Effector memory CD4-positive, alpha-beta T cell (primary cell): ENCODE data around the gene RTF1.
A peak's percentile ranks its signal among the peaks of the same experiment; 100 is the strongest.
"Not testable (repeated sequence)": the region's sequence is repeated elsewhere in the genome, so short reads cannot be mapped to it uniquely, and the experiment has no call there.

ENCODE experiments used
- DNase-seq, 3 donors: peaks; one replicate each; pipeline ENCODE4 v3.0.0-alpha.2; 2020
- H3K27ac ChIP-seq: 2 replicates; pipeline ENCODE4 v1.7.0; 2013; ENCODE audit warnings: mild to moderate bottlenecking, low read length, moderate library complexity; ENCODE audit not compliant: insufficient read depth, poor library complexity, severe bottlenecking
- H3K27me3 ChIP-seq: replicated peaks from 2 replicates; pipeline ENCODE4 v1.7.0; 2013; ENCODE audit warnings: mild to moderate bottlenecking, low read length; ENCODE audit not compliant: insufficient read depth, control insufficient read depth, poor library complexity, severe bottlenecking
- H3K36me3 ChIP-seq: 2 replicates; pipeline ENCODE4 v1.7.0; 2013; ENCODE audit warnings: mild to moderate bottlenecking, low read length, moderate library complexity; ENCODE audit not compliant: control insufficient read depth, insufficient read depth
- H3K4me1 ChIP-seq: 2 replicates; pipeline ENCODE4 v1.7.0; 2013; ENCODE audit warnings: low read length, mild to moderate bottlenecking; ENCODE audit not compliant: control insufficient read depth, insufficient read depth, poor library complexity, severe bottlenecking
- H3K4me3 ChIP-seq: 2 replicates; pipeline ENCODE4 v1.7.0; 2013; ENCODE audit warnings: low read length, low read depth, mild to moderate bottlenecking; ENCODE audit not compliant: insufficient read depth, poor library complexity, severe bottlenecking
- H3K9me3 ChIP-seq: 2 replicates; pipeline ENCODE4 v1.7.0; 2013; ENCODE audit warnings: mild to moderate bottlenecking, low read length, moderate library complexity; ENCODE audit not compliant: control insufficient read depth

Gene RTF1

GRCh38 chr15:41408234-41408641 lies 8.7 kb upstream of the RTF1 start:
- H3K36me3 ChIP-seq: no peaks in the 10 kb centered on the region
- DNase-seq: no peak
- no peak overlapping the region for H3K4me3 ChIP-seq
- no peak overlapping the region for H3K27ac ChIP-seq
- no peaks in the 10 kb centered on the region for H3K4me1 ChIP-seq
- no peaks in the 10 kb centered on the region for H3K9me3 ChIP-seq
- H3K27me3 ChIP-seq: no peaks in the 10 kb centered on the region

GRCh38 chr15:41411031-41411430 lies 5.9 kb upstream of the RTF1 start:
- H3K9me3 ChIP-seq: no peaks in the 10 kb centered on the region
- H3K4me1 ChIP-seq: no peaks in the 10 kb centered on the region
- DNase-seq: no peak
- H3K4me3 ChIP-seq: no peak overlapping the region
- H3K36me3 ChIP-seq: no peaks in the 10 kb centered on the region
- no peaks in the 10 kb centered on the region for H3K27me3 ChIP-seq
- H3K27ac ChIP-seq: no peak overlapping the region

GRCh38 chr15:41411441-41411840 lies 5.5 kb upstream of the RTF1 start:
- no peak for DNase-seq
- Histone ChIP-seq H3K36me3 (no peaks in the 10 kb centered on the region), H3K27me3 (no peaks in the 10 kb centered on the region), H3K4me1 (no peaks in the 10 kb centered on the region), H3K9me3 (no peaks in the 10 kb centered on the region), H3K4me3 (no peak overlapping the region), H3K27ac (no peak overlapping the region)

GRCh38 chr15:41416128-41416741 lies 660 bp upstream of the RTF1 start:
- peak overlapping the region; percentile 78 for H3K4me3 ChIP-seq
- no peaks in the 10 kb centered on the region for H3K9me3 ChIP-seq
- no peak for DNase-seq
- H3K36me3 ChIP-seq: no peaks in the 10 kb centered on the region
- H3K4me1 ChIP-seq: peaks cover 8% of the 10 kb centered on the region
- H3K27ac ChIP-seq: peak overlapping the region; percentile 73
- H3K27me3 ChIP-seq: no peaks in the 10 kb centered on the region

- Histone ChIP-seq H3K4me1 (peaks cover 8% of the 10 kb centered on the region), H3K27ac (peak overlapping the region; percentile 62)
- DNase-seq: no peak
These were observed 712 bp downstream of the RTF1 start for GRCh38 chr15:41417418-41418195.

GRCh38 chr15:41423979-41424659 lies 7.2 kb downstream of the RTF1 start:
- H3K27me3 ChIP-seq: no peaks in the 10 kb centered on the region
- DNase-seq: no peak
- H3K9me3 ChIP-seq: no peaks in the 10 kb centered on the region
- no peak overlapping the region for H3K4me3 ChIP-seq
- H3K36me3 ChIP-seq: no peaks in the 10 kb centered on the region
- H3K27ac ChIP-seq: no peak overlapping the region
- H3K4me1 ChIP-seq: no peaks in the 10 kb centered on the region

More at GRCh38 chr15:41417418-41418195, 712 bp downstream of the RTF1 start:
- no peaks in the 10 kb centered on the region for H3K36me3 ChIP-seq
- H3K4me3 ChIP-seq: peak overlapping the region; percentile 78
- no peaks in the 10 kb centered on the region for H3K27me3 ChIP-seq
- no peaks in the 10 kb centered on the region for H3K9me3 ChIP-seq

- no peak for DNase-seq
- Histone ChIP-seq H3K9me3 (no peaks in the 10 kb centered on the region), H3K36me3 (no peaks in the 10 kb centered on the region), H3K27ac (no peak overlapping the region), H3K4me1 (no peaks in the 10 kb centered on the region), H3K4me3 (no peak overlapping the region), H3K27me3 (no peaks in the 10 kb centered on the region)
These were observed 7.9 kb downstream of the RTF1 start for GRCh38 chr15:41424809-41425208.

GRCh38 chr15:41425907-41426306 lies 9.0 kb downstream of the RTF1 start:
- not testable (repeated sequence) for H3K4me3 ChIP-seq, H3K9me3 ChIP-seq, H3K27me3 ChIP-seq, H3K4me1 ChIP-seq, H3K36me3 ChIP-seq, DNase-seq, H3K27ac ChIP-seq

GRCh38 chr15:41429003-41429890 lies 12.4 kb downstream of the RTF1 start:
- Histone ChIP-seq H3K4me3 (no peak overlapping the region), H3K9me3 (no peaks in the 10 kb centered on the region), H3K36me3 (no peaks in the 10 kb centered on the region), H3K4me1 (peaks cover 1% of the 10 kb centered on the region), H3K27me3 (no peaks in the 10 kb centered on the region), H3K27ac (no peak overlapping the region)
- DNase-seq: no peak
